ENCODE results near the gene FAM13C. TPM values are rescaled to one million over a fixed set of nuclear protein-coding genes. Genes with fewer than 3 reads are reported as not detected.

FAM13C gene
- total RNA-seq, 4 donors from 2014 or later, result 11.4 to 29.5 (median 22.0) TPM

DNA sequence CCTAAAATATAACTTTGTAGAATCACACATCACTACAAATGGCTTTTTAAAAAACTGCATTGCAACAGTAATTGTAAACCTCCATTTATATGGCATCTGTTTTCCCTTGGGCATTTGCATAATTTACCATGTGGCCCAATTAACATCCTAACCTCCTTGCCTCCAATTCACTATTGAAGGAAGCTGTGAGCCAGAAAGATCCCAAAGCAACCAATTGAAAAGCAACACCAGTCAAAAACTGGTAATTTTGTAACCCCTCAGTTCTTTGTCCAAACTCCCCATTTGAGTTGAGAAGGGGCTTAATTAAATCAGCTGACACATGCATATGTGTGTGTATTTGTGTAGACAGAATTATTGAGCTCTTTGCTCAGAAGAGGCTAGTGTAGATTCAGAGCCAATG is 90.3 kb downstream of the FAM13C start:
- TF ChIP-seq, protein P1, sequence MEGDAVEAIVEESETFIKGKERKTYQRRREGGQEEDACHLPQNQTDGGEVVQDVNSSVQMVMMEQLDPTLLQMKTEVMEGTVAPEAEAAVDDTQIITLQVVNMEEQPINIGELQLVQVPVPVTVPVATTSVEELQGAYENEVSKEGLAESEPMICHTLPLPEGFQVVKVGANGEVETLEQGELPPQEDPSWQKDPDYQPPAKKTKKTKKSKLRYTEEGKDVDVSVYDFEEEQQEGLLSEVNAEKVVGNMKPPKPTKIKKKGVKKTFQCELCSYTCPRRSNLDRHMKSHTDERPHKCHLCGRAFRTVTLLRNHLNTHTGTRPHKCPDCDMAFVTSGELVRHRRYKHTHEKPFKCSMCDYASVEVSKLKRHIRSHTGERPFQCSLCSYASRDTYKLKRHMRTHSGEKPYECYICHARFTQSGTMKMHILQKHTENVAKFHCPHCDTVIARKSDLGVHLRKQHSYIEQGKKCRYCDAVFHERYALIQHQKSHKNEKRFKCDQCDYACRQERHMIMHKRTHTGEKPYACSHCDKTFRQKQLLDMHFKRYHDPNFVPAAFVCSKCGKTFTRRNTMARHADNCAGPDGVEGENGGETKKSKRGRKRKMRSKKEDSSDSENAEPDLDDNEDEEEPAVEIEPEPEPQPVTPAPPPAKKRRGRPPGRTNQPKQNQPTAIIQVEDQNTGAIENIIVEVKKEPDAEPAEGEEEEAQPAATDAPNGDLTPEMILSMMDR (IDR thresholded peaks at IDR 0.05; ENCODE audit: low read depth), result no peak

GRCh38 chr10:59271160-59271559 is 91.2 kb downstream of the FAM13C start:
- TF ChIP-seq, protein P1 (IDR thresholded peaks at IDR 0.05; ENCODE audit: low read depth), result no peak

- TF ChIP-seq, protein P1 (IDR thresholded peaks at IDR 0.05; ENCODE audit: low read depth), result no peak
These were observed 91.9 kb downstream of the FAM13C start for GRCh38 chr10:59270492-59270891.

DNA sequence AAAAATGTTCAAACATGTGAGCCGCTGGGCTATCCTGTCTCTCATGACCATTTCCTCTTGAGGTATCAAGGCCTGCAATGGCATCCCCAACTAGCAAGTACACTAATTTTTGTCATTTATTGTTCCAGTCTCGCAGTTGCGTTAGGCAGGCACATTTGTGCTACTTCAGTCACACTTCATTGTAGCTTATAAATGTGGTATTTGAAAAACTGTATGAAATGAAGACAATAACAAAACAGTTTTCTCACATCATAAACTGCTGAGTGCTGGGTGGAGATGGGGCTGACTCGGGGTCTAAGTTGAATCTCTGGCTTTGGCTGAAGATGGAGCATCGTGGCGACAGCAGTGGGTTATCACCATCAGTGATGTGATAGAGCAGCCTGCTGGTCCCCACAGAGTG is 92.7 kb downstream of the FAM13C start:
- TF ChIP-seq, protein P1 (IDR thresholded peaks at IDR 0.05; ENCODE audit: low read depth), result no peak

DNA sequence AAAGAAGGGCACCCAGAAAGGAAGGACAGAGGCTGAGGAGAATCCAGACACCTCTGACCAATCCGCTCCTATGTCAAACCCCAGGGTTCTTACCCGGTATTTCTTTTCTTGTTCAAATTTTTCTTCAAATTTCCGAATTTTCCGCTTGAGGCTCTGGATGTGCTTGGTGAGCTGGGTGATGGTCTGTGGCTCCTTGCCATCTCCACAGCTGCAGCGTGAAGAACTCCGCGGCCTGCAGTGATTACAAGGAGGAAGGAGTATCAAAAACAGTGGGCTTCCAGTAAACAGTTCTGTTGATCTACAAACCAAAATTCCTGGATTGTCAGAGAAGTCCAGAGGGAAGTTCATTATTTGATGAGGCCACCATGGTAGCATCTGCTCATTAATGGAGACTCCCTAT is 93.9 kb downstream of the FAM13C start:
- TF ChIP-seq, protein P1 (IDR thresholded peaks at IDR 0.05; ENCODE audit: low read depth), result no peak

DNA sequence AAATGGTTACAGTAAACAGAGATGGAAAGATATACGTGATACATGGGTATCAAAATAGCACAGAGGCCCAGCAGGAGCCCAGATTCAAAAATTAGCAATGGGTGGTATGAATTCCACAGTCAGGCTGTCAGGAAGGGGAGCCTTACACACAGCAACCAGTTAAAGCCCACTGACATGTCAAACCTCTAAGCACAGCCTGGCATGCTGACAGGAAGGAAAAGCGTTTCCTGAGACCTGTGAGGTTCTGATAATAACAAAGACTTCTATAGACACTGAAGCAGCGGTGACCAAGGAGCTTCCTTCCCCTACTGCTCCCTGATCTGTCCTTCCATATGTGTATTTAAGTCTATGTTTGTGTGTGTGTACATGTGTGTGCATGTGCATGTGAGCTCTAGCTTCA is 96.0 kb downstream of the FAM13C start:
- TF ChIP-seq, protein P1 (IDR thresholded peaks at IDR 0.05; ENCODE audit: low read depth), result no peak

GRCh38 chr10:59265141-59265540 is 97.2 kb downstream of the FAM13C start:
- TF ChIP-seq, protein P1 (IDR thresholded peaks at IDR 0.05; ENCODE audit: low read depth), result no peak
